K562 (cell line): Measurements from ENCODE around the gene NDUFA6. TPM values are rescaled to one million over a fixed set of nuclear protein-coding genes. Genes with fewer than 3 reads are reported as not detected.
A peak's percentile ranks its signal among the peaks of the same experiment; 100 is the strongest.

ENCODE experiments used
- ATAC-seq: fragments of 200-7000 bp; cut with Tn5 transposase; 3 replicates; pipeline ENCODE4 v1.9.1; 2020; ENCODE audit warnings: moderate library complexity
- BruUV-seq: library from RNA; stranded (reverse); fragments of 400-500 nt; replicated peaks from 2 replicates; lab custom pipeline; 2021; lab: Mats Ljungman, UMichigan
- CTCF ChIA-PET: fragments of 300-600 bp; formaldehyde crosslinking; extraction: SDS; loops from one replicate; lab custom pipeline; 2021; ENCODE audit warnings: low intra/inter-chr PET ratio; lab: Yijun Ruan, JAX
- POLR2A ChIA-PET: fragments of 300-600, 350-650 bp; sonication (Branson Sonifier 250); formaldehyde crosslinking; extraction: SDS; loops from one replicate; lab custom pipeline; 2021; ENCODE audit warnings: antibody characterized with exemption, inconsistent platforms; lab: Yijun Ruan, JAX
- DNase-seq, 4 experiments: peaks; one replicate each; pipeline versions ENCODE4 v3.0.0 to v3.0.0-alpha.2; 2011 to 2018; ENCODE audit warnings: low spot score in 3 of 4, mixed read lengths in 3 of 4; ENCODE audit errors: extremely low read depth in 1 of 4
- FAIRE-seq: peaks from 2 replicates; lab custom pipeline; 2011; peaks lifted over from hg19 to GRCh38; lab: Jason Lieb, UNC
- H2AFZ ChIP-seq: 2 replicates; pipeline ENCODE4 v1.6.0; 2011; ENCODE audit warnings: low read depth, low read length, control low read depth, inconsistent platforms
- H3K27ac ChIP-seq: fragments of 200-600 bp; 3 replicates; pipeline ENCODE4 v1.8.0; 2011; ENCODE audit warnings: low read depth, mild to moderate bottlenecking, control low read depth, inconsistent platforms, low read length, moderate library complexity, mixed read lengths; ENCODE audit errors: extremely low read depth
- H3K27me3 ChIP-seq, 2 experiments: fragments of 300-600 bp in 1 of 2; 2 replicates in 1 of 2; 3 replicates in 1 of 2; pipeline versions ENCODE4 v1.6.0 to v1.8.0; 2011; ENCODE audit warnings: inconsistent platforms in 2 of 2, low read length in 2 of 2, mild to moderate bottlenecking in 1 of 2, mixed read lengths in 1 of 2, moderate library complexity in 1 of 2; ENCODE audit not compliant: control insufficient read depth in 2 of 2, insufficient read depth in 2 of 2
- H3K36me3 ChIP-seq: fragments of 300-600 bp; 3 replicates; pipeline ENCODE4 v1.8.0; 2011; ENCODE audit warnings: mild to moderate bottlenecking, low read length, inconsistent platforms; ENCODE audit not compliant: control insufficient read depth, insufficient read depth
- H3K4me1 ChIP-seq, 2 experiments: fragments of 200-600 bp in 1 of 2; replicated peaks in 1 of 2; 2 replicates in 1 of 2; 3 replicates in 1 of 2; pipeline versions ENCODE4 v1.5.1 to v1.8.0; 2011; ENCODE audit warnings: inconsistent platforms in 2 of 2, low read length in 2 of 2, mild to moderate bottlenecking in 1 of 2, mixed read lengths in 1 of 2, moderate library complexity in 1 of 2; ENCODE audit not compliant: control insufficient read depth in 2 of 2, insufficient read depth in 2 of 2
- H3K4me2 ChIP-seq: 2 replicates; pipeline ENCODE4 v1.6.1; 2011; ENCODE audit warnings: low read length, control low read depth, inconsistent platforms, mixed read lengths; ENCODE audit not compliant: insufficient read depth
- H3K4me3 ChIP-seq: fragments of 200-600 bp; sonication (generic), shearing (Covaris generic); 2 replicates; pipeline ENCODE4 v1.5.1; 2016; ENCODE audit warnings: control low read depth, inconsistent platforms
- H3K79me2 ChIP-seq: fragments of 200-600 bp; 3 replicates; pipeline ENCODE4 v1.8.0; 2011; ENCODE audit warnings: low read length, inconsistent platforms; ENCODE audit not compliant: control insufficient read depth, insufficient read depth
- H3K9ac ChIP-seq, 2 experiments: 2 replicates each; pipeline versions ENCODE4 v1.6.0 to v1.6.1; 2011; ENCODE audit warnings: low read depth in 2 of 2, low read length in 2 of 2, control low read depth in 1 of 2, inconsistent platforms in 1 of 2, mild to moderate bottlenecking in 1 of 2, mixed read lengths in 1 of 2; ENCODE audit not compliant: insufficient read depth in 1 of 2
- H3K9me1 ChIP-seq: one replicate; pipeline ENCODE4 v1.6.0; 2011; ENCODE audit warnings: inconsistent platforms, mild to moderate bottlenecking, low read length, moderate library complexity; ENCODE audit not compliant: control insufficient read depth, insufficient read depth
- H3K9me3 ChIP-seq: replicated peaks from 2 replicates; pipeline ENCODE4 v1.5.1; 2011; ENCODE audit warnings: low read depth, low read length, inconsistent platforms; ENCODE audit not compliant: control insufficient read depth, insufficient read depth
- H4K20me1 ChIP-seq: replicated peaks from 2 replicates; pipeline ENCODE4 v1.6.1; 2011; ENCODE audit warnings: low read length, inconsistent platforms, mixed read lengths; ENCODE audit not compliant: control insufficient read depth, insufficient read depth
- COPS2 ChIP-seq: fragments of 450-650 bp; conservative IDR thresholded peaks from 2 replicates; pipeline ENCODE4 v1.6.1; 2016; ENCODE audit warnings: mild to moderate bottlenecking, moderate library complexity
- HLTF ChIP-seq: fragments of 450-650 bp; IDR thresholded peaks from 2 replicates; pipeline ENCODE4 v1.6.1; 2016
- L3MBTL2 ChIP-seq: fragments of 450-650 bp; IDR thresholded peaks from 2 replicates; pipeline ENCODE4 v1.6.1; 2016; ENCODE audit warnings: mild to moderate bottlenecking, moderate library complexity
- MYC ChIP-seq, 2 experiments: fragments of 250-450 bp in 1 of 2; sonication (Bioruptor Pico) in 1 of 2; IDR thresholded peaks; 2 replicates each; pipeline versions ENCODE4 v1.5.1 to v1.6.1; 2012 to 2021; ENCODE audit warnings: low read depth in 2 of 2, borderline replicate concordance in 1 of 2, improper control_type of control experiment in 1 of 2, low read length in 1 of 2, mild to moderate bottlenecking in 1 of 2, moderate library complexity in 1 of 2
- POLR2G ChIP-seq: fragments of 200-400 bp; formaldehyde crosslinking; IDR thresholded peaks from 2 replicates; pipeline ENCODE4 v1.6.1; 2017; ENCODE audit warnings: low read depth, mild to moderate bottlenecking, antibody characterized with exemption, low read length, moderate library complexity
- TARDBP ChIP-seq: fragments of 450-650 bp; IDR thresholded peaks from 2 replicates; pipeline ENCODE4 v1.6.1; 2016
- ZNF764 ChIP-seq: fragments of 250-450 bp; sonication (Bioruptor Pico); IDR thresholded peaks from 2 replicates; pipeline ENCODE4 v1.4.0; 2020; ENCODE audit warnings: low read depth, mild to moderate bottlenecking, moderate library complexity
- WGBS: fragments of 100-300 bp; shearing (Covaris generic); methylation state at CpG from one replicate; pipeline ENCODE4 v1.1.6; 2016; ENCODE audit warnings: low coverage, mixed read lengths; ENCODE audit not compliant: insufficient coverage; ENCODE audit errors: missing lambda C conversion rate; 5-methylcytosine and 5-hydroxymethylcytosine counted together
- in situ Hi-C: fragments of 300-500 bp; cut with MboI; formaldehyde crosslinking; loops from 4 replicates; pipeline ENCODE4 v1.15.0; 2018; ENCODE audit warnings: inconsistent platforms, mixed read lengths
- intact Hi-C: fragments of 100-400 bp; cut with micrococcal nuclease; formaldehyde crosslinking; loops from 2 replicates; pipeline ENCODE4 v1.14.2; 2022
- polyA plus RNA-seq, 8 experiments: library from polyadenylated mRNA; depleted of rRNA in 4 of 8; stranded (reverse) in 5 of 8; unstranded in 3 of 8; fragments of >200 nt; fragmentation: Nextera tagmentation in 2 of 8; fragmentation: Illumina TruSeq in 1 of 8; extraction: Ambion mirVana in 2 of 8; extraction: Trizol in 1 of 8; gene quantifications; 2 replicates each; pipeline versions ENCODE4 v1.2.1 to v1.2.3, GENCODE V29; 2011 to 2014; ENCODE audit warnings: inconsistent platforms in 1 of 8, missing spikeins in 1 of 8
- total RNA-seq, 7 experiments: library from RNA; depleted of rRNA in 6 of 7; stranded (reverse); fragments of >200 nt in 6 of 7; fragmentation: Illumina TruSeq in 2 of 7; extraction: Trizol in 2 of 7; gene quantifications; 2 replicates each; pipeline versions ENCODE4 v1.2.1 to v1.2.3, GENCODE V29; 2011 to 2021; ENCODE audit warnings: low replicate concordance in 1 of 7
- TF ChIP-seq, protein P1 (sequence below): fragments of 450-650 bp; IDR thresholded peaks from 2 replicates; pipeline ENCODE4 v1.6.1; 2016; ENCODE audit warnings: mild to moderate bottlenecking, moderate library complexity

Gene NDUFA6
- total and polyA plus RNA-seq, 9 of the 15 experiments (the other 6 are each of a cell fraction or from before 2014, with no cell fraction given), result 90.0 to 474 (median 128) TPM

GRCh38 chr22:42134100-42135020 lies 43.8 kb upstream of the NDUFA6 start:
- H3K36me3 ChIP-seq, result no peaks in the 10 kb centered on the region
- H3K4me1 ChIP-seq, result peaks cover 0 to 12% of the 10 kb centered on the region in 2 experiments; a peak in 2 of 5 replicates
- no peaks in the 10 kb centered on the region for H4K20me1 ChIP-seq
- no peak for FAIRE-seq
- ChIA-PET CTCF (no interaction called here), POLR2A (interaction anchor here (0.7 to 1.1 kb wide), 4 partner anchors 11 to 481 kb away, joined by 3 read pairs; partner anchors contain the start of gene NDUFA6)
- ATAC-seq, result no peak
- H2AFZ ChIP-seq, result no peak overlapping the region
- intact Hi-C loops, result no loop called here
- peak overlapping the region in 1 of 2 experiments; percentile 45; a peak in 1 of 4 replicates for H3K9ac ChIP-seq
- no peaks in the 10 kb centered on the region for H3K9me1 ChIP-seq
- no peaks in the 10 kb centered on the region for H3K79me2 ChIP-seq
- H3K27me3 ChIP-seq, result no peaks in the 10 kb centered on the region
- H3K4me3 ChIP-seq, result no peak overlapping the region
- WGBS, result 34% methylated on average over 24 of the region's 24 CpGs
- no peak overlapping the region for H3K4me2 ChIP-seq
- BruUV-seq, result no TSS peak
- DNase-seq, result no peak
- in situ Hi-C loops, result no loop called here
- no peaks in the 10 kb centered on the region for H3K9me3 ChIP-seq
- no peak overlapping the region for H3K27ac ChIP-seq
- TF ChIP-seq MYC (IDR thresholded peaks at IDR 0.05; ENCODE audit: low read depth, low read length) (no peak), MYC (CRISPR knock-in tag; IDR thresholded peaks at IDR 0.05; ENCODE audit: borderline replicate concordance, low read depth) (no peak), HLTF (no peak), ZNF764 (CRISPR knock-in tag) (no peak), L3MBTL2 (peak; percentile 41; the same call in 1 of the 2 replicates), POLR2G (0 out of 2 replicates have a peak, but pooled peaks have one; percentile 14), COPS2 (no peak), TARDBP (no peak)
- TF ChIP-seq, protein P1, sequence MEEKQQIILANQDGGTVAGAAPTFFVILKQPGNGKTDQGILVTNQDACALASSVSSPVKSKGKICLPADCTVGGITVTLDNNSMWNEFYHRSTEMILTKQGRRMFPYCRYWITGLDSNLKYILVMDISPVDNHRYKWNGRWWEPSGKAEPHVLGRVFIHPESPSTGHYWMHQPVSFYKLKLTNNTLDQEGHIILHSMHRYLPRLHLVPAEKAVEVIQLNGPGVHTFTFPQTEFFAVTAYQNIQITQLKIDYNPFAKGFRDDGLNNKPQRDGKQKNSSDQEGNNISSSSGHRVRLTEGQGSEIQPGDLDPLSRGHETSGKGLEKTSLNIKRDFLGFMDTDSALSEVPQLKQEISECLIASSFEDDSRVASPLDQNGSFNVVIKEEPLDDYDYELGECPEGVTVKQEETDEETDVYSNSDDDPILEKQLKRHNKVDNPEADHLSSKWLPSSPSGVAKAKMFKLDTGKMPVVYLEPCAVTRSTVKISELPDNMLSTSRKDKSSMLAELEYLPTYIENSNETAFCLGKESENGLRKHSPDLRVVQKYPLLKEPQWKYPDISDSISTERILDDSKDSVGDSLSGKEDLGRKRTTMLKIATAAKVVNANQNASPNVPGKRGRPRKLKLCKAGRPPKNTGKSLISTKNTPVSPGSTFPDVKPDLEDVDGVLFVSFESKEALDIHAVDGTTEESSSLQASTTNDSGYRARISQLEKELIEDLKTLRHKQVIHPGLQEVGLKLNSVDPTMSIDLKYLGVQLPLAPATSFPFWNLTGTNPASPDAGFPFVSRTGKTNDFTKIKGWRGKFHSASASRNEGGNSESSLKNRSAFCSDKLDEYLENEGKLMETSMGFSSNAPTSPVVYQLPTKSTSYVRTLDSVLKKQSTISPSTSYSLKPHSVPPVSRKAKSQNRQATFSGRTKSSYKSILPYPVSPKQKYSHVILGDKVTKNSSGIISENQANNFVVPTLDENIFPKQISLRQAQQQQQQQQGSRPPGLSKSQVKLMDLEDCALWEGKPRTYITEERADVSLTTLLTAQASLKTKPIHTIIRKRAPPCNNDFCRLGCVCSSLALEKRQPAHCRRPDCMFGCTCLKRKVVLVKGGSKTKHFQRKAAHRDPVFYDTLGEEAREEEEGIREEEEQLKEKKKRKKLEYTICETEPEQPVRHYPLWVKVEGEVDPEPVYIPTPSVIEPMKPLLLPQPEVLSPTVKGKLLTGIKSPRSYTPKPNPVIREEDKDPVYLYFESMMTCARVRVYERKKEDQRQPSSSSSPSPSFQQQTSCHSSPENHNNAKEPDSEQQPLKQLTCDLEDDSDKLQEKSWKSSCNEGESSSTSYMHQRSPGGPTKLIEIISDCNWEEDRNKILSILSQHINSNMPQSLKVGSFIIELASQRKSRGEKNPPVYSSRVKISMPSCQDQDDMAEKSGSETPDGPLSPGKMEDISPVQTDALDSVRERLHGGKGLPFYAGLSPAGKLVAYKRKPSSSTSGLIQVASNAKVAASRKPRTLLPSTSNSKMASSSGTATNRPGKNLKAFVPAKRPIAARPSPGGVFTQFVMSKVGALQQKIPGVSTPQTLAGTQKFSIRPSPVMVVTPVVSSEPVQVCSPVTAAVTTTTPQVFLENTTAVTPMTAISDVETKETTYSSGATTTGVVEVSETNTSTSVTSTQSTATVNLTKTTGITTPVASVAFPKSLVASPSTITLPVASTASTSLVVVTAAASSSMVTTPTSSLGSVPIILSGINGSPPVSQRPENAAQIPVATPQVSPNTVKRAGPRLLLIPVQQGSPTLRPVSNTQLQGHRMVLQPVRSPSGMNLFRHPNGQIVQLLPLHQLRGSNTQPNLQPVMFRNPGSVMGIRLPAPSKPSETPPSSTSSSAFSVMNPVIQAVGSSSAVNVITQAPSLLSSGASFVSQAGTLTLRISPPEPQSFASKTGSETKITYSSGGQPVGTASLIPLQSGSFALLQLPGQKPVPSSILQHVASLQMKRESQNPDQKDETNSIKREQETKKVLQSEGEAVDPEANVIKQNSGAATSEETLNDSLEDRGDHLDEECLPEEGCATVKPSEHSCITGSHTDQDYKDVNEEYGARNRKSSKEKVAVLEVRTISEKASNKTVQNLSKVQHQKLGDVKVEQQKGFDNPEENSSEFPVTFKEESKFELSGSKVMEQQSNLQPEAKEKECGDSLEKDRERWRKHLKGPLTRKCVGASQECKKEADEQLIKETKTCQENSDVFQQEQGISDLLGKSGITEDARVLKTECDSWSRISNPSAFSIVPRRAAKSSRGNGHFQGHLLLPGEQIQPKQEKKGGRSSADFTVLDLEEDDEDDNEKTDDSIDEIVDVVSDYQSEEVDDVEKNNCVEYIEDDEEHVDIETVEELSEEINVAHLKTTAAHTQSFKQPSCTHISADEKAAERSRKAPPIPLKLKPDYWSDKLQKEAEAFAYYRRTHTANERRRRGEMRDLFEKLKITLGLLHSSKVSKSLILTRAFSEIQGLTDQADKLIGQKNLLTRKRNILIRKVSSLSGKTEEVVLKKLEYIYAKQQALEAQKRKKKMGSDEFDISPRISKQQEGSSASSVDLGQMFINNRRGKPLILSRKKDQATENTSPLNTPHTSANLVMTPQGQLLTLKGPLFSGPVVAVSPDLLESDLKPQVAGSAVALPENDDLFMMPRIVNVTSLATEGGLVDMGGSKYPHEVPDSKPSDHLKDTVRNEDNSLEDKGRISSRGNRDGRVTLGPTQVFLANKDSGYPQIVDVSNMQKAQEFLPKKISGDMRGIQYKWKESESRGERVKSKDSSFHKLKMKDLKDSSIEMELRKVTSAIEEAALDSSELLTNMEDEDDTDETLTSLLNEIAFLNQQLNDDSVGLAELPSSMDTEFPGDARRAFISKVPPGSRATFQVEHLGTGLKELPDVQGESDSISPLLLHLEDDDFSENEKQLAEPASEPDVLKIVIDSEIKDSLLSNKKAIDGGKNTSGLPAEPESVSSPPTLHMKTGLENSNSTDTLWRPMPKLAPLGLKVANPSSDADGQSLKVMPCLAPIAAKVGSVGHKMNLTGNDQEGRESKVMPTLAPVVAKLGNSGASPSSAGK, result peak; percentile 13; the same call in 1 of the 2 replicates
